Activated CD8-positive, alpha-beta T cell treated with anti-CD3 and anti-CD28 coated beads for 36 hours (primary cell): Measurements from ENCODE around the gene ADAMTS16. TPM values are rescaled to one million over a fixed set of nuclear protein-coding genes. Genes with fewer than 3 reads are reported as not detected.

Experiments
- ATAC-seq: fragments of 200-7000 bp; cut with Tn5 transposase; one replicate; pipeline ENCODE4 v1.10.0; 2021; ENCODE audit warnings: mild to moderate bottlenecking, moderate library complexity
- CTCF ChIA-PET: fragments of 350-600 bp; sonication (Branson Sonifier 250); formaldehyde crosslinking; loops from one replicate; lab custom pipeline; 2021; ENCODE audit warnings: antibody characterized with exemption; lab: Charles Lee
- POLR2A ChIA-PET: fragments of 350-600 bp; sonication (Branson Sonifier 250); formaldehyde crosslinking; loops from one replicate; lab custom pipeline; 2021; ENCODE audit warnings: antibody characterized with exemption; lab: Charles Lee
- DNase-seq: peaks from one replicate; pipeline ENCODE4 v3.0.0-alpha.2; 2020
- H3K27ac Mint-ChIP-seq: one replicate; pipeline ENCODE4 v1.8.0; 2021; ENCODE audit warnings: mild to moderate bottlenecking, mixed read lengths
- H3K27me3 Mint-ChIP-seq: one replicate; pipeline ENCODE4 v1.8.0; 2021; ENCODE audit warnings: mixed read lengths
- H3K36me3 Mint-ChIP-seq: one replicate; pipeline ENCODE4 v1.8.0; 2021; ENCODE audit warnings: low read depth, mixed read lengths
- H3K4me1 Mint-ChIP-seq: one replicate; pipeline ENCODE4 v1.8.0; 2021; ENCODE audit warnings: low read depth, mixed read lengths
- H3K4me3 Mint-ChIP-seq: one replicate; pipeline ENCODE4 v1.8.0; 2021; ENCODE audit warnings: mild to moderate bottlenecking, moderate library complexity, mixed read lengths
- H3K9me3 Mint-ChIP-seq: one replicate; pipeline ENCODE4 v1.8.0; 2021; ENCODE audit warnings: mixed read lengths
- intact Hi-C: fragments of 100-400 bp; cut with micrococcal nuclease; formaldehyde crosslinking; loops from one replicate; pipeline ENCODE4 v1.10.0; 2022
- total RNA-seq, 2 experiments: library from RNA; stranded (reverse); gene quantifications; one replicate each; pipeline ENCODE4 v1.2.3, GENCODE V29; 2021
- TF ChIP-seq, protein P1 (sequence below): fragments of 200-600 bp; IDR thresholded peaks from one replicate; pipeline ENCODE4 v1.8.0; 2022; ENCODE audit warnings: antibody characterized with exemption, mild to moderate bottlenecking

ADAMTS16 gene
- total RNA-seq, 2 experiments from 2014 or later = not detected

- no peak overlapping the region for H3K4me3 Mint-ChIP-seq
- DNase-seq = no peak
- intact Hi-C loops = no loop called here
- ChIA-PET POLR2A (no interaction called here), CTCF (no interaction called here)
- peaks cover 2% of the 10 kb centered on the region for H3K27me3 Mint-ChIP-seq
- no peaks in the 10 kb centered on the region for H3K36me3 Mint-ChIP-seq
- ATAC-seq = no peak
- H3K9me3 Mint-ChIP-seq = no peaks in the 10 kb centered on the region
- no peaks in the 10 kb centered on the region for H3K4me1 Mint-ChIP-seq
- no peak overlapping the region for H3K27ac Mint-ChIP-seq
- TF ChIP-seq, protein P1, sequence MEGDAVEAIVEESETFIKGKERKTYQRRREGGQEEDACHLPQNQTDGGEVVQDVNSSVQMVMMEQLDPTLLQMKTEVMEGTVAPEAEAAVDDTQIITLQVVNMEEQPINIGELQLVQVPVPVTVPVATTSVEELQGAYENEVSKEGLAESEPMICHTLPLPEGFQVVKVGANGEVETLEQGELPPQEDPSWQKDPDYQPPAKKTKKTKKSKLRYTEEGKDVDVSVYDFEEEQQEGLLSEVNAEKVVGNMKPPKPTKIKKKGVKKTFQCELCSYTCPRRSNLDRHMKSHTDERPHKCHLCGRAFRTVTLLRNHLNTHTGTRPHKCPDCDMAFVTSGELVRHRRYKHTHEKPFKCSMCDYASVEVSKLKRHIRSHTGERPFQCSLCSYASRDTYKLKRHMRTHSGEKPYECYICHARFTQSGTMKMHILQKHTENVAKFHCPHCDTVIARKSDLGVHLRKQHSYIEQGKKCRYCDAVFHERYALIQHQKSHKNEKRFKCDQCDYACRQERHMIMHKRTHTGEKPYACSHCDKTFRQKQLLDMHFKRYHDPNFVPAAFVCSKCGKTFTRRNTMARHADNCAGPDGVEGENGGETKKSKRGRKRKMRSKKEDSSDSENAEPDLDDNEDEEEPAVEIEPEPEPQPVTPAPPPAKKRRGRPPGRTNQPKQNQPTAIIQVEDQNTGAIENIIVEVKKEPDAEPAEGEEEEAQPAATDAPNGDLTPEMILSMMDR = no peak
Observed at GRCh38 chr5:5207828-5208227, 67.7 kb downstream of the ADAMTS16 start.

GRCh38 chr5:5209089-5209488, 69.0 kb downstream of the ADAMTS16 start:
- Mint-ChIP-seq H3K4me3 (no peak overlapping the region), H3K9me3 (no peaks in the 10 kb centered on the region), H3K36me3 (no peaks in the 10 kb centered on the region), H3K27me3 (no peaks in the 10 kb centered on the region), H3K27ac (no peak overlapping the region), H3K4me1 (no peaks in the 10 kb centered on the region)
- DNase-seq (no peak), ATAC-seq (no peak)
- TF ChIP-seq, protein P1 = no peak
- intact Hi-C loops = no loop called here
- POLR2A ChIA-PET = no interaction called here
- CTCF ChIA-PET = no interaction called here

- H3K9me3 Mint-ChIP-seq = no peaks in the 10 kb centered on the region
- no peak overlapping the region for H3K27ac Mint-ChIP-seq
- TF ChIP-seq, protein P1 = no peak
- intact Hi-C loops = no loop called here
- ATAC-seq (no peak), DNase-seq (no peak)
- H3K4me3 Mint-ChIP-seq = no peak overlapping the region
- ChIA-PET CTCF (no interaction called here), POLR2A (no interaction called here)
- no peaks in the 10 kb centered on the region for H3K27me3 Mint-ChIP-seq
- no peaks in the 10 kb centered on the region for H3K4me1 Mint-ChIP-seq
- no peaks in the 10 kb centered on the region for H3K36me3 Mint-ChIP-seq
Observed at GRCh38 chr5:5209510-5210286, 69.6 kb downstream of the ADAMTS16 start.

GRCh38 chr5:5217371-5217770, 77.2 kb downstream of the ADAMTS16 start:
- H3K4me3 Mint-ChIP-seq = no peak overlapping the region
- H3K36me3 Mint-ChIP-seq = no peaks in the 10 kb centered on the region
- H3K27ac Mint-ChIP-seq = no peak overlapping the region
- POLR2A ChIA-PET = no interaction called here
- intact Hi-C loops = no loop called here
- TF ChIP-seq, protein P1 = no peak
- CTCF ChIA-PET = no interaction called here
- DNase-seq (no peak), ATAC-seq (no peak)
- H3K4me1 Mint-ChIP-seq = no peaks in the 10 kb centered on the region
- no peaks in the 10 kb centered on the region for H3K9me3 Mint-ChIP-seq
- no peaks in the 10 kb centered on the region for H3K27me3 Mint-ChIP-seq

DNA sequence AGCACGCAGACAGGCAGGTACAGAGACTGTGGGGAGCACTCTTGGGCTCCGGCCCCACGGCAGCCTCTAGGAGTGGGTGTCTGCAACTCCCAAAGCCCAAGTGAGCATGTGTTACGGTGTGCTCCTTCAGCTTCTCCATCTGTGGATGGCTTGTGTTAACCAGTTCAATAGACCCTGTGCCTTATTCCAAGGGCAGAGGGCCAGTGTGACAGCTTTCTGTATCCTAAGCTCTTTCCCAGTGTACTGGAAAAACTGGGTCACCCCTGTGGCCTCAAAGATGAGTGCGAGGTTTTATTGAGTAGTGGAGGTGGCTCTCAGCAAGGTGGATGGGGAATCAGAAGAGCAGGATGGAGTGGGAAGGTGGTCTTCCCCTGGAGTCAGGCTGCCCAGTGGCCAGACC, 78.3 kb downstream of the ADAMTS16 start:
- no peaks in the 10 kb centered on the region for H3K36me3 Mint-ChIP-seq
- no peak for DNase-seq
- H3K27ac Mint-ChIP-seq = no peak overlapping the region
- H3K9me3 Mint-ChIP-seq = no peaks in the 10 kb centered on the region
- H3K27me3 Mint-ChIP-seq = no peaks in the 10 kb centered on the region
- ATAC-seq = no peak
- intact Hi-C loops = no loop called here
- H3K4me1 Mint-ChIP-seq = no peaks in the 10 kb centered on the region
- ChIA-PET POLR2A (no interaction called here), CTCF (no interaction called here)
- TF ChIP-seq, protein P1 = no peak
- H3K4me3 Mint-ChIP-seq = no peak overlapping the region
